HCT116 (cell line): ENCODE data around the gene PRKCH. TPM values are rescaled to one million over a fixed set of nuclear protein-coding genes. Genes with fewer than 3 reads are reported as not detected.
A peak's percentile ranks its signal among the peaks of the same experiment; 100 is the strongest.

ENCODE experiments used
- ATAC-seq: fragments of 200-7000 bp; cut with Tn5 transposase; 2 replicates; pipeline ENCODE4 v1.9.1; 2020; ENCODE audit warnings: mild to moderate bottlenecking, moderate library complexity
- BruUV-seq: library from RNA; stranded (reverse); fragments of 400-500 nt; replicated peaks from 2 replicates; lab custom pipeline; 2021; lab: Mats Ljungman, UMichigan
- CTCF ChIA-PET: fragments of 300-600 bp; sonication (Branson Sonifier 250); formaldehyde crosslinking; loops from one replicate; lab custom pipeline; 2021; ENCODE audit warnings: antibody characterized with exemption; lab: Charles Lee
- POLR2A ChIA-PET: fragments of 300-600, 350-600 bp; sonication (Branson Sonifier 250); formaldehyde crosslinking; loops from one replicate; lab custom pipeline; 2021; ENCODE audit warnings: antibody characterized with exemption; lab: Charles Lee
- RAD21 ChIA-PET, 2 experiments: fragments of 300-600 bp; sonication (Branson Sonifier 250); formaldehyde crosslinking; loops; one replicate each; lab custom pipeline; 2023; ENCODE audit warnings: low total read pairs in 2 of 2; ENCODE audit not compliant: uncharacterized antibody in 2 of 2, unreplicated experiment in 2 of 2, low non-redundant PET in 1 of 2; lab: Charles Lee
- DNase-seq: peaks from one replicate; pipeline ENCODE4 v3.0.0-alpha.2; 2010; ENCODE audit warnings: low read depth, low spot score
- H2AFZ ChIP-seq: fragments of 200-600 bp; shearing (Covaris generic), sonication (generic); 2 replicates; pipeline ENCODE4 v1.6.1; 2017; ENCODE audit warnings: low read depth, mixed run types, mixed read lengths, antibody characterized with exemption, low read length; ENCODE audit not compliant: poor library complexity, severe bottlenecking
- H3K27ac ChIP-seq: 2 replicates; pipeline ENCODE4 v1.5.1; 2012; ENCODE audit warnings: low read depth, low read length
- H3K27me3 ChIP-seq: fragments of 200-600 bp; sonication (generic); 2 replicates; pipeline ENCODE4 v1.6.1; 2016; ENCODE audit warnings: mixed run types, low read length, mixed read lengths; ENCODE audit not compliant: insufficient read depth
- H3K36me3 ChIP-seq, 2 experiments: fragments of 200-500 bp in 1 of 2; fragments of 200-600 bp in 1 of 2; sonication (Bioruptor generic) in 1 of 2; sonication (generic) in 1 of 2; 2 replicates each; pipeline versions ENCODE4 v1.5.1 to v1.6.1; 2014 to 2016; ENCODE audit warnings: low read length in 2 of 2, inconsistent platforms in 1 of 2, mixed read lengths in 1 of 2, mixed run types in 1 of 2; ENCODE audit not compliant: insufficient read depth in 2 of 2, control insufficient read depth in 1 of 2
- H3K4me1 ChIP-seq, 2 experiments: fragments of 200-600 bp in 1 of 2; sonication (generic) in 1 of 2; 2 replicates each; pipeline versions ENCODE4 v1.5.1 to v1.6.1; 2012 to 2017; ENCODE audit warnings: low read length in 2 of 2, inconsistent platforms in 1 of 2, mild to moderate bottlenecking in 1 of 2, mixed read lengths in 1 of 2, mixed run types in 1 of 2, moderate library complexity in 1 of 2; ENCODE audit not compliant: insufficient read depth in 2 of 2, control insufficient read depth in 1 of 2
- H3K4me2 ChIP-seq: fragments of 200-600 bp; sonication (generic); 2 replicates; pipeline ENCODE4 v1.6.1; 2017; ENCODE audit warnings: mixed run types, low read length, mixed read lengths
- H3K4me3 ChIP-seq, 2 experiments: fragments of 200-600 bp in 1 of 2; sonication (generic) in 1 of 2; replicated peaks in 1 of 2; 2 replicates each; pipeline ENCODE4 v1.5.1; 2011 to 2016; ENCODE audit warnings: low read length in 2 of 2, control low read depth in 1 of 2, low read depth in 1 of 2, mild to moderate bottlenecking in 1 of 2, mixed read lengths in 1 of 2, mixed run types in 1 of 2
- H3K79me2 ChIP-seq: fragments of 200-600 bp; sonication (generic); 2 replicates; pipeline ENCODE4 v1.6.1; 2017; ENCODE audit warnings: mild to moderate bottlenecking, mixed run types, low read length, moderate library complexity, mixed read lengths; ENCODE audit not compliant: insufficient read depth
- H3K9ac ChIP-seq: fragments of 200-600 bp; sonication (generic); 2 replicates; pipeline ENCODE4 v1.6.1; 2016; ENCODE audit warnings: low read length, mixed read lengths
- H3K9me2 ChIP-seq: fragments of 200-600 bp; sonication (generic), shearing (Covaris generic); 2 replicates; pipeline ENCODE4 v1.6.1; 2017; ENCODE audit warnings: mixed run types, mild to moderate bottlenecking, moderate library complexity; ENCODE audit not compliant: insufficient read depth
- H3K9me3 ChIP-seq, 2 experiments: fragments of 200-500 bp in 1 of 2; fragments of 200-600 bp in 1 of 2; sonication (Bioruptor generic) in 1 of 2; sonication (generic) in 1 of 2; 2 replicates each; pipeline ENCODE4 v1.6.1; 2014 to 2017; ENCODE audit warnings: low read length in 2 of 2, mixed read lengths in 2 of 2, inconsistent platforms in 1 of 2, low read depth in 1 of 2, mild to moderate bottlenecking in 1 of 2, mixed run types in 1 of 2, moderate library complexity in 1 of 2; ENCODE audit not compliant: control insufficient read depth in 1 of 2, insufficient read depth in 1 of 2
- H4K20me1 ChIP-seq: fragments of 200-600 bp; sonication (generic), shearing (Covaris generic); 2 replicates; pipeline ENCODE4 v1.6.1; 2017; ENCODE audit warnings: mixed run types, mild to moderate bottlenecking, moderate library complexity; ENCODE audit not compliant: insufficient read depth
- ATF3 ChIP-seq: IDR thresholded peaks from 2 replicates; pipeline ENCODE4 v1.6.1; 2012
- EZH2 ChIP-seq: fragments of 200-600 bp; sonication (generic); IDR thresholded peaks from 2 replicates; pipeline ENCODE4 v1.6.1; 2017; ENCODE audit warnings: antibody characterized with exemption, mixed run types
- FOSL1 ChIP-seq: IDR thresholded peaks from 2 replicates; pipeline ENCODE4 v1.6.1; 2012; ENCODE audit warnings: low read depth
- ZFX ChIP-seq: fragments of 450-650 bp; IDR thresholded peaks from 2 replicates; pipeline ENCODE4 v1.6.1; 2017
- intact Hi-C: fragments of 100-400 bp; cut with micrococcal nuclease; formaldehyde crosslinking; loops from 2 replicates; pipeline ENCODE4 v1.10.0; 2022
- total RNA-seq: library from RNA; stranded (reverse); gene quantifications from one replicate; pipeline ENCODE4 v1.2.1, GENCODE V29; 2021; ENCODE audit not compliant: unreplicated experiment

PRKCH gene
- total RNA-seq, 1 experiment from 2014 or later = 16.6 TPM

- ATAC-seq (no peak), DNase-seq (no peak)
- intact Hi-C loops = no loop called here
- no peaks in the 10 kb centered on the region for H3K9me3 ChIP-seq
- no peak overlapping the region for H3K4me3 ChIP-seq
- ChIA-PET RAD21 (no interaction called here), POLR2A (interaction anchor here (1.3 kb wide), 1 partner anchor 10 kb away, joined by 3 read pairs; no protein-coding TSS in a partner anchor), CTCF (no interaction called here)
- no peak overlapping the region for H3K27ac ChIP-seq
- H3K36me3 ChIP-seq = no peaks in the 10 kb centered on the region
- BruUV-seq = no TSS peak
- no peak overlapping the region for H3K4me2 ChIP-seq
- no peak overlapping the region for H3K9ac ChIP-seq
- peaks cover 8% of the 10 kb centered on the region; the same call in 1 of the 2 replicates for H3K79me2 ChIP-seq
- H3K9me2 ChIP-seq = no peaks in the 10 kb centered on the region
- no peaks in the 10 kb centered on the region for H4K20me1 ChIP-seq
- peaks cover 25 to 73% of the 10 kb centered on the region in 2 experiments for H3K4me1 ChIP-seq
- H3K27me3 ChIP-seq = no peaks in the 10 kb centered on the region
- H2AFZ ChIP-seq = no peak overlapping the region
- TF ChIP-seq FOSL1 = no peak
- TF ChIP-seq ZFX = 0 out of 2 replicates have a peak, but pooled peaks have one; percentile 8
- TF ChIP-seq EZH2 = no peak
Observed at GRCh38 chr14:61358554-61359226, 37.3 kb downstream of the PRKCH start.

- H3K27me3 ChIP-seq = no peaks in the 10 kb centered on the region
- peaks cover 8% of the 10 kb centered on the region; the same call in 1 of the 2 replicates for H3K79me2 ChIP-seq
- H3K4me3 ChIP-seq = no peak overlapping the region
- no peak overlapping the region for H2AFZ ChIP-seq
- ChIA-PET CTCF (no interaction called here), RAD21 (no interaction called here), POLR2A (no interaction called here)
- H3K4me2 ChIP-seq = peak overlapping the region; percentile 34
- no peaks in the 10 kb centered on the region for H4K20me1 ChIP-seq
- no peak for ATAC-seq
- H3K9me3 ChIP-seq = no peaks in the 10 kb centered on the region
- H3K36me3 ChIP-seq = no peaks in the 10 kb centered on the region
- H3K9me2 ChIP-seq = no peaks in the 10 kb centered on the region
- no TSS peak for BruUV-seq
- no peak overlapping the region for H3K9ac ChIP-seq
- no peak overlapping the region for H3K27ac ChIP-seq
- intact Hi-C loops = no loop called here
- H3K4me1 ChIP-seq = peaks cover 12 to 54% of the 10 kb centered on the region in 2 experiments
- TF ChIP-seq FOSL1 (peak; percentile 26; the same call in 1 of the 2 replicates), ATF3 (no peak)
- no peak for DNase-seq
Observed at GRCh38 chr14:61360796-61361525, 39.6 kb downstream of the PRKCH start.
